SK-N-SH (cell line): Measurements from ENCODE around the gene CCDC127. TPM values are rescaled to one million over a fixed set of nuclear protein-coding genes. Genes with fewer than 3 reads are reported as not detected.

Experiments used
- CTCF ChIA-PET: fragments of 300-600, 350-600 bp; formaldehyde crosslinking; extraction: SDS; loops from one replicate; lab custom pipeline; 2021; lab: Yijun Ruan, JAX
- POLR2A ChIA-PET: fragments of 350-600 bp; sonication (Branson Sonifier 250); formaldehyde crosslinking; extraction: SDS; loops from one replicate; lab custom pipeline; 2020; ENCODE audit warnings: antibody characterized with exemption, inconsistent platforms; lab: Yijun Ruan, JAX
- DNase-seq: peaks from one replicate; pipeline ENCODE4 v3.0.0; 2012
- H2AFZ ChIP-seq: fragments of 200-600 bp; sonication (generic); 2 replicates; pipeline ENCODE4 v1.8.1; 2016; ENCODE audit warnings: antibody characterized with exemption, mild to moderate bottlenecking, low read depth
- H3F3A ChIP-seq: fragments of 200-600 bp; sonication (generic); replicated peaks from 2 replicates; pipeline ENCODE3; 2016; ENCODE audit warnings: antibody characterized with exemption, mild to moderate bottlenecking; ENCODE audit not compliant: insufficient read depth
- H3K27ac ChIP-seq, 2 experiments: fragments of 200-500 bp in 1 of 2; fragments of 200-600 bp in 1 of 2; sonication (Bioruptor generic) in 1 of 2; sonication (generic), shearing (Covaris generic) in 1 of 2; 2 replicates each; pipeline versions ENCODE4 v1.5.1 to v1.6.1; 2014 to 2016; ENCODE audit warnings: low read depth in 2 of 2, inconsistent platforms in 1 of 2, low read length in 1 of 2, mild to moderate bottlenecking in 1 of 2, mixed read lengths in 1 of 2
- H3K27me3 ChIP-seq: fragments of 200-600 bp; sonication (generic), shearing (Covaris generic); 2 replicates; pipeline ENCODE4 v1.6.1; 2016; ENCODE audit warnings: mixed run types; ENCODE audit not compliant: insufficient read depth
- H3K36me3 ChIP-seq, 2 experiments: fragments of 200-500 bp in 1 of 2; fragments of 200-600 bp in 1 of 2; sonication (Bioruptor generic) in 1 of 2; sonication (generic) in 1 of 2; replicated peaks in 1 of 2; 2 replicates each; pipeline versions ENCODE3 to v1.5.1; 2014 to 2016; ENCODE audit warnings: low read length in 1 of 2, mild to moderate bottlenecking in 1 of 2; ENCODE audit not compliant: insufficient read depth in 2 of 2, control insufficient read depth in 1 of 2
- H3K4me1 ChIP-seq, 2 experiments: fragments of 200-500 bp in 1 of 2; fragments of 200-600 bp in 1 of 2; sonication (Bioruptor generic) in 1 of 2; sonication (generic), shearing (Covaris generic) in 1 of 2; 2 replicates each; pipeline versions ENCODE4 v1.5.1 to v1.6.1; 2014 to 2016; ENCODE audit warnings: low read depth in 1 of 2, low read length in 1 of 2, mixed run types in 1 of 2; ENCODE audit not compliant: insufficient read depth in 2 of 2, control insufficient read depth in 1 of 2
- H3K4me2 ChIP-seq: fragments of 200-600 bp; sonication (generic), shearing (Covaris generic); 2 replicates; pipeline ENCODE4 v1.6.1; 2017; ENCODE audit warnings: mixed run types
- H3K4me3 ChIP-seq, 2 experiments: fragments of 200-500 bp in 1 of 2; fragments of 200-600 bp in 1 of 2; sonication (Bioruptor generic) in 1 of 2; sonication (generic), shearing (Covaris generic) in 1 of 2; 2 replicates each; pipeline versions ENCODE4 v1.5.1 to v1.8.1; 2014 to 2016; ENCODE audit warnings: low read depth in 2 of 2, inconsistent platforms in 1 of 2, low read length in 1 of 2, mild to moderate bottlenecking in 1 of 2, mixed read lengths in 1 of 2, moderate library complexity in 1 of 2
- H3K79me2 ChIP-seq: fragments of 200-600 bp; sonication (generic); 2 replicates; pipeline ENCODE4 v1.8.1; 2017; ENCODE audit warnings: mild to moderate bottlenecking; ENCODE audit not compliant: insufficient read depth
- H3K9ac ChIP-seq: fragments of 200-600 bp; sonication (generic); 2 replicates; pipeline ENCODE4 v1.6.1; 2017; ENCODE audit warnings: mixed run types
- H3K9me2 ChIP-seq: fragments of 200-600 bp; sonication (generic); 2 replicates; pipeline ENCODE4 v1.6.1; 2017; ENCODE audit warnings: mixed run types
- H3K9me3 ChIP-seq: fragments of 200-600 bp; sonication (generic); 2 replicates; pipeline ENCODE4 v1.6.1; 2017; ENCODE audit warnings: mixed run types, mild to moderate bottlenecking, moderate library complexity
- H4K20me1 ChIP-seq: fragments of 200-600 bp; sonication (generic); 2 replicates; pipeline ENCODE4 v1.6.1; 2017; ENCODE audit warnings: mild to moderate bottlenecking, mixed run types; ENCODE audit not compliant: insufficient read depth
- CHD2 ChIP-seq: fragments of 150-350 bp; IDR thresholded peaks from 2 replicates; pipeline ENCODE4 v1.6.1; 2018; ENCODE audit warnings: low read length; ENCODE audit not compliant: partially characterized antibody
- EP300 ChIP-seq, 2 experiments: IDR thresholded peaks; 2 replicates each; pipeline versions ENCODE4 v1.4.0 to v1.6.1; 2012; ENCODE audit warnings: borderline replicate concordance in 1 of 2, low read depth in 1 of 2, low read length in 1 of 2
- EZH2phosphoT487 ChIP-seq: fragments of 200-600 bp; sonication (generic); IDR thresholded peaks from 2 replicates; pipeline ENCODE4 v1.6.1; 2017; ENCODE audit warnings: low read depth, mixed run types, mild to moderate bottlenecking, antibody characterized with exemption, moderate library complexity, borderline replicate concordance
- FOSL2 ChIP-seq: IDR thresholded peaks from 2 replicates; pipeline ENCODE4 v1.4.0; 2012; ENCODE audit warnings: low read depth, mild to moderate bottlenecking, moderate library complexity, borderline replicate concordance
- FOXJ3 ChIP-seq: sonication (generic); formaldehyde crosslinking; IDR thresholded peaks from 2 replicates; pipeline ENCODE4 v1.5.1; 2020; ENCODE audit warnings: mild to moderate bottlenecking, missing genetic modification reagents
- JUND ChIP-seq: IDR thresholded peaks from 2 replicates; pipeline ENCODE4 v1.4.0; 2012
- NFIC ChIP-seq: IDR thresholded peaks from 2 replicates; pipeline ENCODE4 v1.4.0; 2012; ENCODE audit warnings: borderline replicate concordance
- RAD21 ChIP-seq: IDR thresholded peaks from 2 replicates; pipeline ENCODE4 v1.6.1; 2012; ENCODE audit warnings: mild to moderate bottlenecking, low read length
- RCOR1 ChIP-seq: fragments of 150-350 bp; IDR thresholded peaks from 2 replicates; pipeline ENCODE4 v1.6.1; 2017; ENCODE audit warnings: antibody characterized with exemption, low read length
- TCF12 ChIP-seq: IDR thresholded peaks from 2 replicates; pipeline ENCODE4 v1.4.0; 2012
- WGBS: methylation state at CpG from one replicate; pipeline ENCODE4 v1.1.6; 2017; ENCODE audit warnings: low lambda C conversion rate; 5-methylcytosine and 5-hydroxymethylcytosine counted together
- polyA plus RNA-seq, 3 experiments: library from polyadenylated mRNA; depleted of rRNA; stranded (reverse); fragments of >200 nt; gene quantifications; 2 replicates each; pipeline ENCODE4 v1.2.3, GENCODE V29; 2012
- TF ChIP-seq, protein P1 (sequence below): fragments of 150-350 bp; IDR thresholded peaks from 2 replicates; pipeline ENCODE4 v1.6.1; 2016; ENCODE audit warnings: mild to moderate bottlenecking, low read depth, low read length
- TF ChIP-seq, protein P2 (sequence below): IDR thresholded peaks from 2 replicates; pipeline ENCODE4 v1.4.0; 2012; ENCODE audit warnings: low read depth, borderline replicate concordance
- TF ChIP-seq, protein P3 (sequence below): fragments of 150-350 bp; IDR thresholded peaks from 2 replicates; pipeline ENCODE4 v1.6.1; 2017; ENCODE audit warnings: antibody characterized with exemption, low read length, low read depth, borderline replicate concordance
- TF ChIP-seq, protein P4 (sequence below): fragments of 200-600 bp; sonication (generic); IDR thresholded peaks from 2 replicates; pipeline ENCODE4 v1.6.1; 2017; ENCODE audit warnings: antibody characterized with exemption, mild to moderate bottlenecking, moderate library complexity

CCDC127 gene
- polyA plus RNA-seq, 1 of the 3 experiments (the other 2 are of a cell fraction), result 3.9 TPM

DNA sequence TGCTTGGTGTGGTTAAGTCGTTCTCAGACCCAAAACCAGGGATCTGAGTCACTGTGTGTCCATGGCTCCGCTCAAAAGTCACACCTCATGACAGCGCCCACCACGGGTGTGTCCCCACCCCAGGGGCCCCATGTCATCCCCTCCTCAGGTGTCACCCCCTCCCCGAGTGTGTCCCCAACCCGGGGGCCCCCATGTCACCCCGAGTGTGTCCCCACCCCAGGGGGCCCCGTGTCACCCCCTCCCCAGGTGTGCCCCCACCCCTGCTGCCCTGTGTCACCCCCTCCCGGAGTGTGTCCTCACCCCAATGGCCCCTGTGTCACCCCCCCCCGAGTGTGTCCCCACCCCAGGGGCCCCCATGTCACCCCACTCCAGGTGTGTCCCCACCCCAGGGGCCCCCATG is 21.6 kb downstream of the CCDC127 start:
- ChIA-PET CTCF (no interaction called here), POLR2A (no interaction called here)
- Histone ChIP-seq H3K36me3 (peaks cover 0 to 3% of the 10 kb centered on the region in 2 experiments), H3K27me3 (no peaks in the 10 kb centered on the region), H3K9me3 (no peaks in the 10 kb centered on the region), H3K4me2 (no peak overlapping the region), H2AFZ (no peak overlapping the region), H3K9me2 (no peaks in the 10 kb centered on the region), H3K4me3 (no peak overlapping the region), H3K9ac (no peak overlapping the region), H3K4me1 (no peaks in the 10 kb centered on the region; a peak in 1 of 4 replicates), H3F3A (no peaks in the 10 kb centered on the region), H4K20me1 (0 out of 2 replicates have a peak, but pooled peaks cover 5% of the 10 kb centered on the region), H3K79me2 (no peaks in the 10 kb centered on the region), H3K27ac (no peak overlapping the region)
- 75% methylated on average over 7 of the region's 10 CpGs for WGBS
- TF ChIP-seq JUND, result no peak
- no peak for TF ChIP-seq FOXJ3 (CRISPR knock-in tag)
- no peak for TF ChIP-seq TCF12
- TF ChIP-seq CHD2, result no peak
- no peak for TF ChIP-seq NFIC
- no peak for TF ChIP-seq EP300 (IDR thresholded peaks at IDR 0.05; ENCODE audit: borderline replicate concordance in 1 of 2, low read depth in 1 of 2, low read length in 1 of 2)
- DNase-seq, result no peak

DNA sequence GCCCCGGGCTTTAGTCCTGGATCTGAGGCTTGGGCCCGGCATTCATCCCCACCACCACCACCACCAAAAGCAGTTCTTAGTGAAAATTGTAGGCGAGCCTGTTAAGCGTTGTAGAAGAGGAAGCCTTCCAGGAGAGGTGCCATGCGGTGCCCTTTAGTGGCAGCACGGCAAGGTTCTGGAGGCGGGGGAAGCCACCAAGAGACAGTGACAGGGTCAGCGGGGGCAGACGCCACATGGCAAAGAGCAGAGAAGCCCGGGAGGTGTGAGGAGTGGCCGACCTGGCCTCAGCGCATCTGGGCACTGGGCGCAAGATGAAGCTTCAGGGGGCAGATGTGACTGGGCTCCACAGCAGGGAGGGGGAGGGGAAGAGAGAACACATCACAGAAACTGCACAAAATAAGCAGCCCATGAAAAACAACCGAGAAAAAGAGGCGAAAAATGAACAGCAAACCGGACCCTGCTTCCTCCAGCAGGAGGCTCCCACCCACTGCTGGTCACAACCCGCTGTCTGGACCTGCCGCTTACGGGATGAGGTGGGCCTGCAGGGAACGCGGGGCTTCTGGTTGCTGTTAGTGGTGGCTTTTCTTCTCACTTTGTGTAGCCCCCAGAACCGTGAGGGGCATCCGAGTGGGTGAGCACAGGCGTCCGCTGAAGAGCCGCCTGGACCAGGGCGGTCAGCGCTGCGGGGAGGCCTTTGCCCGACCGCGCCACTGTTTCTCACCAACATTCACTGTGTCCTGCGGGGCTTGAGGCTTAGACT is 22.4 kb downstream of the CCDC127 start:
- Histone ChIP-seq H3K9ac (no peak overlapping the region), H3K4me3 (no peak overlapping the region), H3K36me3 (peaks cover 0 to 3% of the 10 kb centered on the region in 2 experiments), H3K9me2 (no peaks in the 10 kb centered on the region), H3K9me3 (no peaks in the 10 kb centered on the region), H3K27ac (no peak overlapping the region), H3K27me3 (no peaks in the 10 kb centered on the region), H3F3A (no peaks in the 10 kb centered on the region), H3K79me2 (no peaks in the 10 kb centered on the region), H3K4me1 (no peaks in the 10 kb centered on the region; a peak in 1 of 4 replicates), H2AFZ (no peak overlapping the region), H4K20me1 (0 out of 2 replicates have a peak, but pooled peaks cover 5% of the 10 kb centered on the region), H3K4me2 (no peak overlapping the region)
- 83% methylated on average over 31 of the region's 33 CpGs for WGBS
- CTCF ChIA-PET, result interaction anchor here (1.0 to 1.3 kb wide), 2 partner anchors 43 to 235 kb away, joined by 3 read pairs; no protein-coding TSS in a partner anchor
- TF ChIP-seq RCOR1, result no peak
- TF ChIP-seq, protein P1, sequence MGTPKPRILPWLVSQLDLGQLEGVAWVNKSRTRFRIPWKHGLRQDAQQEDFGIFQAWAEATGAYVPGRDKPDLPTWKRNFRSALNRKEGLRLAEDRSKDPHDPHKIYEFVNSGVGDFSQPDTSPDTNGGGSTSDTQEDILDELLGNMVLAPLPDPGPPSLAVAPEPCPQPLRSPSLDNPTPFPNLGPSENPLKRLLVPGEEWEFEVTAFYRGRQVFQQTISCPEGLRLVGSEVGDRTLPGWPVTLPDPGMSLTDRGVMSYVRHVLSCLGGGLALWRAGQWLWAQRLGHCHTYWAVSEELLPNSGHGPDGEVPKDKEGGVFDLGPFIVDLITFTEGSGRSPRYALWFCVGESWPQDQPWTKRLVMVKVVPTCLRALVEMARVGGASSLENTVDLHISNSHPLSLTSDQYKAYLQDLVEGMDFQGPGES, result no peak
- POLR2A ChIA-PET, result no interaction called here
- no peak for DNase-seq

DNA sequence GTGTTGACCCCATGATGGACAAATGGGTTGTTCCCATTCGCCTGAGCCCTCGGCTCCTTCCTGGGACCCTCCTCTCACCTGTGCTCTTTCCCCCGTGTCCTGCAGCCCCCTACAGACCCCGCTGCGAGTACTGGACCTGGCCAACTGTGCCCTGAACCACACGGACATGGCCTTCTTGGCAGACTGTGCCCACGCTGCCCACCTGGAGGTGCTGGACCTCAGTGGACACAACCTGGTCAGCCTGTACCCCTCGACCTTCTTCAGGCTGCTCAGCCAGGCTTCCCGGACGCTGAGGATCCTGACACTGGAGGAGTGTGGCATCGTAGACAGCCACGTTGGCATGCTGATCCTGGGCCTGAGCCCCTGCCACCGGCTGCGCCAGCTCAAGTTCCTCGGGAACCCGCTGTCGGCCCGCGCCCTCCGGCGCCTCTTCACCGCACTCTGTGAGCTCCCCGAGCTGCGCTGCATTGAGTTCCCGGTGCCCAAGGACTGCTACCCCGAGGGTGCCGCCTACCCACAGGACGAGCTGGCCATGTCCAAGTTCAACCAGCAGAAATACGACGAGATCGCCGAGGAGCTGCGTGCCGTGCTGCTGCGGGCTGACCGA is 23.2 kb downstream of the CCDC127 start:
- no peaks in the 10 kb centered on the region for H3K79me2 ChIP-seq
- CTCF ChIA-PET, result interaction anchor here (0.9 to 1.3 kb wide), 5 partner anchors 24 to 237 kb away, joined by 3 to 4 read pairs (median 3); partner anchors contain the start of gene AHRR
- no peak overlapping the region for H3K27ac ChIP-seq
- no peaks in the 10 kb centered on the region for H3K9me2 ChIP-seq
- peaks cover 0 to 3% of the 10 kb centered on the region in 2 experiments for H3K36me3 ChIP-seq
- no peaks in the 10 kb centered on the region; a peak in 1 of 4 replicates for H3K4me1 ChIP-seq
- no peak overlapping the region for H3K4me2 ChIP-seq
- H4K20me1 ChIP-seq, result no peaks in the 10 kb centered on the region
- no peaks in the 10 kb centered on the region for H3F3A ChIP-seq
- H2AFZ ChIP-seq, result no peak overlapping the region
- no peak overlapping the region for H3K9ac ChIP-seq
- H3K9me3 ChIP-seq, result no peaks in the 10 kb centered on the region
- no peak for DNase-seq
- POLR2A ChIA-PET, result no interaction called here
- no peak overlapping the region for H3K4me3 ChIP-seq
- 90% methylated on average over 29 of the region's 36 CpGs for WGBS
- H3K27me3 ChIP-seq, result no peaks in the 10 kb centered on the region
- TF ChIP-seq FOSL2, result no peak
- TF ChIP-seq, protein P2, sequence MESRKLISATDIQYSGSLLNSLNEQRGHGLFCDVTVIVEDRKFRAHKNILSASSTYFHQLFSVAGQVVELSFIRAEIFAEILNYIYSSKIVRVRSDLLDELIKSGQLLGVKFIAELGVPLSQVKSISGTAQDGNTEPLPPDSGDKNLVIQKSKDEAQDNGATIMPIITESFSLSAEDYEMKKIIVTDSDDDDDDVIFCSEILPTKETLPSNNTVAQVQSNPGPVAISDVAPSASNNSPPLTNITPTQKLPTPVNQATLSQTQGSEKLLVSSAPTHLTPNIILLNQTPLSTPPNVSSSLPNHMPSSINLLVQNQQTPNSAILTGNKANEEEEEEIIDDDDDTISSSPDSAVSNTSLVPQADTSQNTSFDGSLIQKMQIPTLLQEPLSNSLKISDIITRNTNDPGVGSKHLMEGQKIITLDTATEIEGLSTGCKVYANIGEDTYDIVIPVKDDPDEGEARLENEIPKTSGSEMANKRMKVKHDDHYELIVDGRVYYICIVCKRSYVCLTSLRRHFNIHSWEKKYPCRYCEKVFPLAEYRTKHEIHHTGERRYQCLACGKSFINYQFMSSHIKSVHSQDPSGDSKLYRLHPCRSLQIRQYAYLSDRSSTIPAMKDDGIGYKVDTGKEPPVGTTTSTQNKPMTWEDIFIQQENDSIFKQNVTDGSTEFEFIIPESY, result no peak
- no peak for TF ChIP-seq RAD21
- no peak for TF ChIP-seq EZH2phosphoT487
- no peak for TF ChIP-seq EP300 (IDR thresholded peaks at IDR 0.05; ENCODE audit: borderline replicate concordance in 1 of 2, low read depth in 1 of 2, low read length in 1 of 2)
- TF ChIP-seq, protein P3, sequence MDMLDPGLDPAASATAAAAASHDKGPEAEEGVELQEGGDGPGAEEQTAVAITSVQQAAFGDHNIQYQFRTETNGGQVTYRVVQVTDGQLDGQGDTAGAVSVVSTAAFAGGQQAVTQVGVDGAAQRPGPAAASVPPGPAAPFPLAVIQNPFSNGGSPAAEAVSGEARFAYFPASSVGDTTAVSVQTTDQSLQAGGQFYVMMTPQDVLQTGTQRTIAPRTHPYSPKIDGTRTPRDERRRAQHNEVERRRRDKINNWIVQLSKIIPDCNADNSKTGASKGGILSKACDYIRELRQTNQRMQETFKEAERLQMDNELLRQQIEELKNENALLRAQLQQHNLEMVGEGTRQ, result no peak
- TF ChIP-seq, protein P4, sequence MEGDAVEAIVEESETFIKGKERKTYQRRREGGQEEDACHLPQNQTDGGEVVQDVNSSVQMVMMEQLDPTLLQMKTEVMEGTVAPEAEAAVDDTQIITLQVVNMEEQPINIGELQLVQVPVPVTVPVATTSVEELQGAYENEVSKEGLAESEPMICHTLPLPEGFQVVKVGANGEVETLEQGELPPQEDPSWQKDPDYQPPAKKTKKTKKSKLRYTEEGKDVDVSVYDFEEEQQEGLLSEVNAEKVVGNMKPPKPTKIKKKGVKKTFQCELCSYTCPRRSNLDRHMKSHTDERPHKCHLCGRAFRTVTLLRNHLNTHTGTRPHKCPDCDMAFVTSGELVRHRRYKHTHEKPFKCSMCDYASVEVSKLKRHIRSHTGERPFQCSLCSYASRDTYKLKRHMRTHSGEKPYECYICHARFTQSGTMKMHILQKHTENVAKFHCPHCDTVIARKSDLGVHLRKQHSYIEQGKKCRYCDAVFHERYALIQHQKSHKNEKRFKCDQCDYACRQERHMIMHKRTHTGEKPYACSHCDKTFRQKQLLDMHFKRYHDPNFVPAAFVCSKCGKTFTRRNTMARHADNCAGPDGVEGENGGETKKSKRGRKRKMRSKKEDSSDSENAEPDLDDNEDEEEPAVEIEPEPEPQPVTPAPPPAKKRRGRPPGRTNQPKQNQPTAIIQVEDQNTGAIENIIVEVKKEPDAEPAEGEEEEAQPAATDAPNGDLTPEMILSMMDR, result no peak
